ENCODE data around the gene DYRK1A. TPM values are rescaled to one million over a fixed set of nuclear protein-coding genes. Genes with fewer than 3 reads are reported as not detected.

DYRK1A gene
- polyA plus RNA-seq, 1 donor (not counting 4 experiments of a cell fraction or from before 2014, with no cell fraction given): 25.3 TPM

- Histone ChIP-seq H3K27ac (ENCODE audit: control insufficient read depth, insufficient read depth, low read length) (no peak overlapping the region), H3K36me3 (ENCODE audit: control insufficient read depth in 2 of 2, extremely low read depth in 1 of 2, insufficient read depth in 2 of 2, low read length in 2 of 2) (no peaks in the 10 kb centered on the region), H4K20me1 (ENCODE audit: control insufficient read depth, extremely low read depth, insufficient read depth, low read length) (no peaks in the 10 kb centered on the region), H3K9ac (ENCODE audit: control insufficient read depth, extremely low read depth, insufficient read depth, low read length) (no peak overlapping the region), H3K9me3 (ENCODE audit: control insufficient read depth, low read depth, low read length) (no peaks in the 10 kb centered on the region), H3K4me3 (ENCODE audit: control insufficient read depth in 2 of 3, extremely low read depth in 1 of 3, insufficient read depth in 2 of 3, low read depth in 1 of 3, low read length in 3 of 3) (no peak overlapping the region), H3K79me2 (ENCODE audit: control insufficient read depth, insufficient read depth, low read length) (no peaks in the 10 kb centered on the region), H2AFZ (ENCODE audit: control insufficient read depth, low read length) (no peak overlapping the region), H3K4me2 (ENCODE audit: control insufficient read depth, extremely low read depth, insufficient read depth, low read depth, low read length) (no peak overlapping the region), H3K9me1 (ENCODE audit: control insufficient read depth, extremely low read depth, insufficient read depth, low read length) (no peaks in the 10 kb centered on the region), H3K27me3 (ENCODE audit: control insufficient read depth, extremely low read depth, insufficient read depth, low read length) (no peaks in the 10 kb centered on the region), H3K4me1 (ENCODE audit: control insufficient read depth, extremely low read depth, insufficient read depth, low read length) (no peaks in the 10 kb centered on the region)
- dilution Hi-C loops (cut with MboI; ENCODE audit: extremely low pct_ligation_motif_present, low sequenced_read_pairs): no loop called here
- no peak for DNase-seq (ENCODE audit: low read depth, low spot score)
- TF ChIP-seq EZH2 (IDR thresholded peaks at IDR 0.05; ENCODE audit: low read length): no peak
- no peak for FAIRE-seq
Observed at GRCh38 chr21:37552496-37553029, 186.0 kb downstream of the DYRK1A start.

- Histone ChIP-seq H3K4me3 (ENCODE audit: control insufficient read depth in 2 of 3, extremely low read depth in 1 of 3, insufficient read depth in 2 of 3, low read depth in 1 of 3, low read length in 3 of 3) (no peak overlapping the region), H3K4me1 (ENCODE audit: control insufficient read depth, extremely low read depth, insufficient read depth, low read length) (no peaks in the 10 kb centered on the region), H3K9me1 (ENCODE audit: control insufficient read depth, extremely low read depth, insufficient read depth, low read length) (no peaks in the 10 kb centered on the region), H3K4me2 (ENCODE audit: control insufficient read depth, extremely low read depth, insufficient read depth, low read depth, low read length) (no peak overlapping the region), H3K9me3 (ENCODE audit: control insufficient read depth, low read depth, low read length) (no peaks in the 10 kb centered on the region), H2AFZ (ENCODE audit: control insufficient read depth, low read length) (no peak overlapping the region), H3K9ac (ENCODE audit: control insufficient read depth, extremely low read depth, insufficient read depth, low read length) (no peak overlapping the region), H3K27me3 (ENCODE audit: control insufficient read depth, extremely low read depth, insufficient read depth, low read length) (no peaks in the 10 kb centered on the region), H4K20me1 (ENCODE audit: control insufficient read depth, extremely low read depth, insufficient read depth, low read length) (no peaks in the 10 kb centered on the region), H3K27ac (ENCODE audit: control insufficient read depth, insufficient read depth, low read length) (no peak overlapping the region), H3K36me3 (ENCODE audit: control insufficient read depth in 2 of 2, extremely low read depth in 1 of 2, insufficient read depth in 2 of 2, low read length in 2 of 2) (no peaks in the 10 kb centered on the region), H3K79me2 (ENCODE audit: control insufficient read depth, insufficient read depth, low read length) (no peaks in the 10 kb centered on the region)
- no peak for TF ChIP-seq EZH2 (IDR thresholded peaks at IDR 0.05; ENCODE audit: low read length)
- no peak for TF ChIP-seq CTCF (optimal IDR thresholded peaks at IDR 0.05 in 1 of 3, IDR thresholded peaks at IDR 0.05 in 1 of 3, conservative IDR thresholded peaks at IDR 0.05 in 1 of 3; ENCODE audit: extremely low read depth in 1 of 3, insufficient read depth in 2 of 3, low read length in 3 of 3)
- dilution Hi-C loops (cut with MboI; ENCODE audit: extremely low pct_ligation_motif_present, low sequenced_read_pairs): no loop called here
- FAIRE-seq (no peak), DNase-seq (ENCODE audit: low read depth, low spot score) (no peak)
Observed at GRCh38 chr21:37553078-37553481, 186.5 kb downstream of the DYRK1A start.
